Measurements from ENCODE around the gene MYO1C. TPM values are rescaled to one million over a fixed set of nuclear protein-coding genes. Genes with fewer than 3 reads are reported as not detected.

The MYO1C gene
- total and polyA plus RNA-seq, 9 of the 15 experiments (the other 6 are each of a cell fraction or from before 2014, with no cell fraction given) = 0.46 to 32.5 (median 11.6) TPM

- Histone ChIP-seq H3K36me3 (ENCODE audit: control insufficient read depth, insufficient read depth, low read length) (peaks cover 7% of the 10 kb centered on the region; the same call in 2 of the 3 replicates), H3K27me3 (ENCODE audit: control insufficient read depth in 2 of 2, insufficient read depth in 2 of 2, low read length in 2 of 2) (no peaks in the 10 kb centered on the region), H3K9me3 (replicated peaks; ENCODE audit: control insufficient read depth, insufficient read depth, low read depth, low read length) (no peaks in the 10 kb centered on the region), H3K9me1 (ENCODE audit: control insufficient read depth, insufficient read depth, low read length) (no peaks in the 10 kb centered on the region), H3K4me3 (no peak overlapping the region), H3K79me2 (ENCODE audit: control insufficient read depth, insufficient read depth, low read length) (no peaks in the 10 kb centered on the region), H4K20me1 (replicated peaks; ENCODE audit: control insufficient read depth, insufficient read depth, low read length) (no peaks in the 10 kb centered on the region), H3K4me1 (replicated peaks in 1 of 2; ENCODE audit: control insufficient read depth in 2 of 2, insufficient read depth in 2 of 2, low read length in 2 of 2) (peaks cover 13 to 14% of the 10 kb centered on the region in 2 experiments; a peak in 4 of 5 replicates), H3K9ac (ENCODE audit: insufficient read depth in 1 of 2, low read depth in 2 of 2, low read length in 2 of 2) (0 out of 4 replicates have a peak overlapping the region, but pooled peaks of 1 of the 2 experiments have one; percentile 7), H3K4me2 (ENCODE audit: insufficient read depth, low read length) (no peak overlapping the region), H2AFZ (ENCODE audit: low read depth, low read length) (no peak overlapping the region), H3K27ac (ENCODE audit: extremely low read depth, low read depth, low read length) (no peak overlapping the region)
- BruUV-seq (replicated peaks) = no TSS peak
- FAIRE-seq (no peak), ATAC-seq (no peak), DNase-seq (ENCODE audit: extremely low read depth in 1 of 4, low spot score in 3 of 4) (no peak)
- WGBS (ENCODE audit: insufficient coverage, low coverage, missing lambda C conversion rate) = 56% methylated on average over 7 of the region's 7 CpGs
- in situ Hi-C loops (cut with MboI) = no loop called here
- intact Hi-C loops (cut with micrococcal nuclease) = no loop called here
- ChIA-PET POLR2A (interaction anchor here (1.0 to 1.5 kb wide), 2 partner anchors 9 to 14 kb away, joined by 4 to 5 read pairs; no protein-coding TSS in a partner anchor), CTCF (ENCODE audit: low intra/inter-chr PET ratio) (no interaction called here)
- TF ChIP-seq HDAC1 (IDR thresholded peaks at IDR 0.05) (no peak), FUS (optimal IDR thresholded peaks at IDR 0.05; ENCODE audit: low read depth, low read length) (no peak), ZNF347 (CRISPR knock-in tag; IDR thresholded peaks at IDR 0.05; ENCODE audit: low read depth) (no peak), ZNF398 (CRISPR knock-in tag; IDR thresholded peaks at IDR 0.05) (no peak), ZNF282 (CRISPR knock-in tag; IDR thresholded peaks at IDR 0.05) (no peak), MCM3 (IDR thresholded peaks at IDR 0.05) (no peak), CUX1 (CRISPR knock-in tag; IDR thresholded peaks at IDR 0.05) (no peak), CGGBP1 (CRISPR knock-in tag; IDR thresholded peaks at IDR 0.05) (no peak), RNF219 (CRISPR knock-in tag; IDR thresholded peaks at IDR 0.05) (no peak), KDM2B (CRISPR knock-in tag; IDR thresholded peaks at IDR 0.05) (no peak)
- TF ChIP-seq, protein P1, sequence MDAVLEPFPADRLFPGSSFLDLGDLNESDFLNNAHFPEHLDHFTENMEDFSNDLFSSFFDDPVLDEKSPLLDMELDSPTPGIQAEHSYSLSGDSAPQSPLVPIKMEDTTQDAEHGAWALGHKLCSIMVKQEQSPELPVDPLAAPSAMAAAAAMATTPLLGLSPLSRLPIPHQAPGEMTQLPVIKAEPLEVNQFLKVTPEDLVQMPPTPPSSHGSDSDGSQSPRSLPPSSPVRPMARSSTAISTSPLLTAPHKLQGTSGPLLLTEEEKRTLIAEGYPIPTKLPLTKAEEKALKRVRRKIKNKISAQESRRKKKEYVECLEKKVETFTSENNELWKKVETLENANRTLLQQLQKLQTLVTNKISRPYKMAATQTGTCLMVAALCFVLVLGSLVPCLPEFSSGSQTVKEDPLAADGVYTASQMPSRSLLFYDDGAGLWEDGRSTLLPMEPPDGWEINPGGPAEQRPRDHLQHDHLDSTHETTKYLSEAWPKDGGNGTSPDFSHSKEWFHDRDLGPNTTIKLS (IDR thresholded peaks at IDR 0.05; ENCODE audit: borderline replicate concordance, low read depth) = no peak
Observed at GRCh38 chr17:1509290-1509881, 16.9 kb upstream of the MYO1C start.
